ENCODE results near the gene PTH1R.
A peak's percentile ranks its signal among the peaks of the same experiment; 100 is the strongest.

PTH1R gene

DNA sequence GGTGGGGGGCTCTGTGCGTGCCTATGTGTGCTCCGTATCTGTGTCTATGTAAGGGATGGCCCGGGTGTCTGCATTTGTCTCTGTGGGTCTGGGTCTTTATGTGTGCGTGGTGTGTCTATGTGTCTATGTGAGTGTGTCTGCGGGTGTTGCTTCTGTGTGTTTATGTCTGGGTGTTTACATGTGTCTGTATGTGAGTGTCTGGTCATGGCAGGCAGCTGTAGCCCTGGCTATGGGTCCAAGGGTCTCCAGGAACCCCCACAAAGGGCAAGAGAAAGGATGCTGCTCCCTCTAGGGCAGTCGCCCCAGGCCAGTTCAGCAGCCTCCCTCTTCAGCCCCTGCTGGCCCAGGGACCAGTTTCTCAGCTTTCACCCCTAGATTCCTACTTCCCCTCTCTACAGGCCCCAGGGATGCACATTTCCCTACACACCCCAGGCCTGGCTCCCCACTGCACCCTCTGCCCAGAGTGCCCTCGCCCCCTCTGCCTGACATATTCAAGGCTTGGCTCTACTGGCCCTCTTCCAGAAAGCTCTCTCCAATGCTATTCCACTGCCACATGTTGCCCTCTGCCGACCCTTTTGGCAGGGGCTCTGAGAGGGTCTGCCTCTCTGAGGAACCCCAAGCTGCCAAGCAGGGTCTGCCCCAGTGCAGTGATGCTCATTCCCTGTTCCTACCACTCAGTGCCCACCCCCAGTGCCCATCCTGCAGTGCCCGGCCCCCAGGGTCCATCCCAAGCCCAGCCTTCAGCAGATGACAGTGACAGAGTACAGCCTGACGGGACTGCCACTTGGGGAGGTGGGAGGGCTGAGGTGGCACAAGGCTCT lies 13.2 kb upstream of the PTH1R start:
- no peak for DNase-seq (ENCODE audit: low read depth in 2 of 2)

DNA sequence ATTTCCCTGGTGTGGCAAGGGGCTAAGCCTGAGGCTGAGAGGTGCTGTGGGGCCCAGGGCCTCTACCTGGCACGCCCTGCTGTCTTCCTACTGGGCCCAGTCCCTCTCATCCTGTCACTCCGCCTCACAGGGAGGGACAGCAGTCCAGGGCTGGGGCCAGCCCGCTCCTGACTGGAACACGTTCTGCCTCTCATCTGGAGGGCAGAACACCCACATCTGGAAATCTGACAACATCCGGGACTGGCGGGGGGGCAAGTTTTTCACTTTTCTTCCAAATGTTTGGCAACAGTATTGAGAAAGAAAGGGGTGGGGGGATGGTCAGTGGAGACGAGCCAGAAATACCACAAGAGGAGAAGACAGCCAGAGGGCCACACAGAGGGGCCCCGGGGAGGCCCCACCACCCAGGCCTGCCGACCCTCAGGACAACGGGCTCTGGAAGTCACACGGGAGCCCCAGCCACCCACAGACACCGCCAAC lies 12.5 kb upstream of the PTH1R start:
- no peak for DNase-seq (ENCODE audit: low read depth in 2 of 2)

DNA sequence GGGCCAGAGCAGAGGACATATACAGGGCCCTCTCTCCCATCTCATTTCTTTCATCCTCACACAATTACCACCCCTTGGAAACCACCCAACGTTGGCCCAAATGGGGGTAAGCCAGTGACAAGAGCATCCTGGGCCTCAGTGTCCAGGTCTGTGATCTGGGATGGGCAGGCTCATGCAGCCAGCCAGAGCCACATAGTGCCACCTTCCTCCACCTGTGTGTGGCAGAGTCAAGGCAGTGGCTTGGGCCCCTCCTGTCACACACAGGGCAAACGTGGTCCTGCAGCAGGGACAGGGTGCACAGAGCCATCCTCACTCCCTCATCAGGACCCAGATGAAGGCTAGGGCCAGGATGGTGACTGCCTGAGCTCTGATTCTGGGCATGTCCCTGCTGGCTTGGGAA lies 12.0 kb upstream of the PTH1R start:
- no peak for DNase-seq (ENCODE audit: low read depth in 2 of 2)

DNA sequence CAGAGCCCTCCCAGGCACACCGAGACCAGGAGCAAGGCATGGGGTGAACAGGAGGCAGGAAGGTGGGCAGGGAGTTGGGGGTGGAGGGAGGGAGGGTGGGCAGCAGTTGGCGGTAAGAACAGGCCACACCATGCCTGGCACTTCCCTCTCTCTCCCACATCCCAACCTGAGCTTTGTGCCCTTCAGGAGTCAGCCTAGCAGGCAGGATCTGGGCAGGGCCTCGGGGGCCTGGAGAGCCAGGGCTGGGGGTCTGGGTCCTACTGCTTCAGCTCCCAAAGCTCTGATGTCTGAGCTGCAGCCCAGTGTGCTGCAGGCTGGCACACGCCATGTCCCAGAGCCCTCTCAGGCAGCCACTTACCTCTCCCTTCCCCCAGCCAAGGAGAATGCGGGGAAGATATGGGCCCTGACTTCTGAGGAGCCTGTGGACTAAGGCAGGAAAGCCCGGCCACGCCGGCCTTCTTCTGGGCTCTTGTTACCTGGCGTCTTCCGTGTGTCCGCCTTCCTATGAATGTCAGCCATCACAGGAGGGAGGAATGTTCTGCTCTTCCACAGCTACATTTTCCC lies 11.4 kb upstream of the PTH1R start:
- DNase-seq (ENCODE audit: low read depth in 2 of 2), result no peak

DNA sequence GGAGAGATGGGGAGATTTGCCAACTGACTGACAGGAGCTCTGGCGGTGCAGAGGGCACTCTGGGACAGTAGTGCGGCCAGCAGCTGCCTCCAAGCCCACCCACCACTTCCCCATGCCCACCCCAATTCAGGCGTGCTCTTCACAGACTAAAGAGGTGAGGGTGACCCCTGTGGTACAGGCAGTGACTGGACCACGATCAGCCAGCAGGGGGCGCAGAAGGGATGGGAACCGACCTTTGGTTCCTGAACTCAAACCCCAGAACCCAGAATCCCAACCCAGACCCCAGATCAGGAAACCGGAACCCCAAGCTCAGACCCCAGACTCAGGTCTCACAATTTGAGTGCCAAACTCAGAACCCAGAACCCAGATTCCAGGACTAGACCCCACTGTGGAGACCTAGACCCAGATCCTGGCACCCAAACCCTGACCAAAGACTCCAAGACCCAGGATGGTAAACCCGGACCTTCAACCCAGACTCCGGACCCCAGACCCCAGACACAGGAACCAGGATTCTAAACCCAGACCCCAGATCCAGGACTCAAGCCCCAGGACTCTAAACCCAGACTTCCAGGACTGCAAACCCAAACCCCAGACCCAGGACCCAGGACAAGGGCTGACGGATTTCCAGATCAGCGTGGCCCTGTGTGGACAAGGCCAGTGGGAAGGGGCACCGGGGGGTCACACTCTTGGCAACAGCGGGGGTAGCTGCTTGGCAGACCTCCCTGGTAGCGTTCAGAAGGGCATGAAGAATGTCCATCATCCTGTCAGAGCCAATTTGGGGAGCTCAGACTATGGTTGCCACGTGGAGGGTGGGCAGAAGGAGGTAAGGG lies 10.6 kb upstream of the PTH1R start:
- peak; percentile 67 to 86 for DNase-seq (ENCODE audit: low read depth in 2 of 2)

DNA sequence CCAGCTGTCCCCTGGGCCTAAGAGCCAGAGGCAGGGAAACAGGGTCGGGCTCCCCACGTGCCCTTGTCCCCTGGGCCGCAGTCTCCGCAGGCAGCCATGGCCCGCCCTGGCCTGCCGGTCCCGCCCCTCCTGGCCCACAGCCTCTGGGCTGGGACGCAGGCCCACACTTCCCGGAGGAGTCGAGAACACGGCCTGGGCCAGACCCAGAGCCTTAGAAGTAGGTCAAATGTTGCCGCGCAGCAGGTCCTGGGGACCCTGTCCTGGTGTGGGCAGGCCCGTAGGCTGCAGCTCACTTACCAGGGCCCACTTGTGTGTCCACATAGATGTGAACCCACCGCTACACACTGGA lies 10.0 kb upstream of the PTH1R start:
- DNase-seq (ENCODE audit: low read depth in 2 of 2), result no peak

DNA sequence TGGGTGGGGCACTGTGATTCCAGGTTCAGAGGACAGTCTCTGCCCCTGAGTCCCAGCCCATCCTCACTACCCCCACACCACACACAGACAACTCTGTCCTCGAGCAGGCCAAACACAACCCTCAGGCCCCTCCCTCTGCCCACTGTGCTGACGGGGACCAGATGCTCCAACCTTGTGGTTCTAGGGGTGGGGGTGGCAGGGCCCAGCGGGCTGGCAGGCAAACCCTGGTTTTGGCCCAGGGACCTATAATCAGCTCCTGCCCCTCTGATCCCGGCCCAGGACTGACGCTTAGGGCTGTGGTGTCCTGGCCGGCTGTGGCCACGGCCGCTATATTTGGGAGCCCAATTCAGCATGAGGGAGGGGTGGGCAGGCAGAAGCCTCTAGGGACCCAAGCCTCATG lies 9.2 kb upstream of the PTH1R start:
- DNase-seq (ENCODE audit: low read depth in 2 of 2), result no peak

DNA sequence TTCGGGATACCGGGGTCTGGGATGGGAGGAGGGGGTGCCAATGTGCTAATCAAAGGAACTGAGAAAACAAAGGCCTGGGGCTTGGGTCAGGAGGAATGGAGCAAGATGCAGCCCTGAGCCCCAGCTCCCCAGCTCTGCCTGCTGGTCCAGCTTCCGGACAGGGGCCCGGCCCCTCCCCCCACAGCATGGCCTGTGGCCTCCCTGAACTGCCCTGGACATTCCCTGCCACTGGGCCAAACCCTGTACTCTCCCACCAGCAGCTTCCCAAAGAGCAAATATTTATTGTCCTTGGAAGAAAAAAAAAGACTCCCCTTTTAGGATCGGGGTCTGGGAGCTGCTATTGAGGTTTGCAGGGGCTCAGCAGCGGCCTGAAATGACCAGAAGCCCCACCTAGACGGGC lies 8.6 kb upstream of the PTH1R start:
- DNase-seq (ENCODE audit: low read depth in 2 of 2), result no peak

DNA sequence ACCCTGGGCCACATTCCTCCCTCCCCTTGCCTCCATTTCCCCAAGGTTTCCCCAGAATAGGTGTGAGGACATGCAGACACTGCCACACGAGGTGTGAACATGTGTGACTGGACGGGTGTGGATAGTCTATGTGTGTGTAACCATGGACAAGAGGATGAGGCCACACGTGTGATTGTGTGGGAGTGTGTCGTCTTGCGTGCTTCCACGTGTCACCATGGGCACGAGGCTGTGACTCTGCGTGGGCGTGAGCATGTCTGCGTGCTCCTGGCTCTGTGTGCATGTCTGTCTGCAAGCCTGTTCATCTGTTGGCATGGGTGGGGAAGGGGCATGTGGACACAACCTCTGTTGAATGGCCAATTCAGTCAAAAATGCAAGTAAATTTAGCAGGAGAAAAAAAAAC lies 8.1 kb upstream of the PTH1R start:
- no peak for DNase-seq (ENCODE audit: low read depth in 2 of 2)

DNA sequence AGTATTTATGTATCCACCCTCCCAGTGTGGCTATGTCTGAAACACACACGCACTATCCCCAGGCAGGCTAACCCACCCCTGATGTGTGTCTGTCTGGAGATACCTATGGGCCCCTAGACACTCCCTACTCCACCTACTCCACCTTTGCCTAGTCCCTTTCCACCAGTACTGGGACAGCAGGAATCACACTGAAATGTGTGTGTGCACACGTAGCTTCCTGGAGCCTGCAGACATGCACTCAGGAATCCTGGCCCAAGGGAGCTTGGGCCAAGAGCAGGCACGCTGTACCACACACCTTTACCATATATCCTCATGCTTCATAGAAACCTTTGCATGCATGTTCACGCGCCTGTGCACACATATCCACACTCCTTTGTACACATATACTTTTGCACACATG lies 6.9 kb upstream of the PTH1R start:
- DNase-seq (ENCODE audit: low read depth in 2 of 2), result no peak

DNA sequence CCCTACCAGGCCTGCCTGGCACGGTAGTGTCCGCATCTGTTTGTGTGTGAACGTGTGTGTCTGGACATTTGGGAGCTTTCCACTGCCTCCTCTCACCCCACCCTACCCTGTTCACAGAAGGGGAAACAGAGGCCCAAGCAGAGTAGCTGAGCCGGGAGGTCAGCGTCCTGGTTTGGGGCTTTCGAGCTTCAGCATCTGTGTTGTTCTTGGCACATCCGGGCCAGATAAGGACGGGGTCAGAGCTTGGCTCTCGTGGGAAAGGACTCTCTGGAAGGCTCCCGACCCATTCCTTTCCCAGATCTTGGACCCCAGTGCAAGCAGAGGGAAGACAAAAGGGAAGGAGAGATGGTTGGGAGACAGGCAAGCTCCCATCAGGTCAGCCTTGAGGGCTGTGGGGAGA lies 6.3 kb upstream of the PTH1R start:
- no peak for DNase-seq (ENCODE audit: low read depth in 2 of 2)

DNA sequence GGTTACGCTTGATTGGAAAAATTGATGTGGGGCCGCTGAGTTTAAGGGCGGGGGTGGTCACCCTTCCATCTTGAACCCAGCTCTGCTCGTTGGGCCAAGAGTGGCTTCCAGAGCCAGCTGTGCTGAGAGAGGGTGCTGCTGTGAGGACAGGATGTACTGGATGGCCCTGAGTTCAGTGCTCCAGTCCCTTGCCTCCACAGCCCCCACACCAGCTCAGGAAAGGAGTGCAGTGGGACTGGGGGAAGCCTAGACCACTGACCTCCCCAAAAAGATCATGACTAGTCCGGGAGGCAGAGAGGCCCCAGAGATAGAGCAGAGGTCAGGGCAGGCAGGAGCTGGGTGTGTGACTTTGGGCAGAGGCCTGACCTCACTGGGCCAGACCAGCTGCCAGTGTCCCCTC lies 4.0 kb upstream of the PTH1R start:
- no peak for DNase-seq (ENCODE audit: low read depth in 2 of 2)

DNA sequence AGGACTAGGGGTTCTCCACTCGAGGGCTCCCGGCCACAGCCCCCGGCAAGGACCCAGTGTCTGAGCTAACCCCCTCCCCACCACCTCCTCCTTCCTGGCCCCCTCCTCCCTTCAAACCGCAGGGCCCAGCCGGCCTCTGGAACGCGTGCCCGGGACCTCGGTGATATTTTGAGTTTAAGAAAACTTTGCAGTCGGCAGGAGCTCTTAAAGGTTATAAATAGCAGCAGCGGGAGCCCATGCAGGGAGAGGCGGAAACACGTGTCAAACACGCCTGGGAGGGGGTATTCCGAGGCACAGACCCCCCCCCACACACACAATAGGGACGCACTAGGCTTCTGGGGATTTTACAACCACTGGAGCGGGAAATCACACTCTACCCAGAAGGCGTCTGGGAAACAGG lies 3.1 kb upstream of the PTH1R start:
- DNase-seq (ENCODE audit: low read depth in 2 of 2), result no peak

DNA sequence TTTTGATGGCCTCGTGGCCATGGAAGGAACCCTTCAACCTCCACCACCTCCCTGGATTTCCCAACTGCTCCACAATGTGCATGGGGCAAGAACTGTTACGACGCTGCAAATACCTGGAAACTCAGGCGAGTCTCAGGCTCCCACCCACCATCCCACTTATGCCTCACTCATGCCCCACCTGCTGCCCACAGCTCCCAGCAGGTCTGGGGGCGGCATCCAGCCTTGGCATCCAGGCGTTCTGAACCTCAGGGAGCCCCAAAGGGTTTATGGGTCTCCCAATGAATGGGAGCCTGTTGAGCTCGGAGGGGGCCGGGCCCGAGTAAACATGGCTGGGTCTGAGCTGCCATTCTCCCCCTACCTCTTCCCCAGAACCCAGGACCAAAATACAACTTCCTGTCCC lies 2.0 kb upstream of the PTH1R start:
- no peak for DNase-seq (ENCODE audit: low read depth in 2 of 2)

DNA sequence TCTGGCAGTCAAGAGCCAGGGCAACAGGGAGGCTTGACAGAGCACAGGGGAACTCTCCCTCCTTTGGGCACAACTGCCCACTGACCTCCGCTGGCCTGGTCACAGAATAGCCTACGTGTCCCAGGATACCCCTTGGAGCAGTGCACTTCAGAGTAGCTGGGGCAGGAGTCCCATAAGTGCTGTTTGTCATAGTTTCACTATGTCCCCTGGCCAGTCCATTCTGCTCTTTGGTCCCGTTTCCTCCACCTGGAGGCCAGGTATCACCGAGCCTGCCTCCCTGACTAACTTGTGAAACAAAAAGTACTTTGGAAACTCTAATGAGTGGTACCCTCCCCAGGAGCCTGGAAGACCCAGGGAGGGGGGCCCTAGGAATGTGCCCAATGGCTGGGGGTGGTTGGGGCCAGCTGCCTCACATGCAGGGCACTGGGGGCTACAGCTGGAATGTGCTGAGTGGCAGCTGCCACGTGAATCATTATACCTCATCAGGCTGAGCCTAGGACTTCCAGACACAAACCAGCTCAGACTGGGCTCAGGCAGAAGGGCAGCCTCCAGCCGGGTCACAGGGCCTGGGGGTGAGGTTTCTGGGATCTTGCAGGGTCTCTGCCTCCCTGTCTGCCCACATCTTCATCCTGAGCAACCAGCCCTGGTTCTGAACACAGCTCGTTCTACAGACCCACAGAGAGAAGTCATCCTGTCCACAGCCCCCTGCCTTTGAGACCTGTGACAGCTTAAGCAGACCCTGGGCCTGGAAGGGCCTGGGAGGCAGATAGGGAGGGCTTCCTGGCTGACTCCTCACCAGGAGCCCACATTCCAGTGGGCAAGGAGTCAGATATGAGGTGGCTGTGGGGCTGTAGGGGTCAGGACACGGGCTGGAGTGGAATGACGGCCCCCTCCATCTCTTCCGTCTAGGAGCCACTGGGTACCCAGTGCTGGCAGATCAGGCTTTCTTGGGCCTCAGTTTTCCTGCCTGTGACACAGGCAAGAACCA lies 914 bp upstream of the PTH1R start:
- DNase-seq (ENCODE audit: low read depth in 2 of 2), result no peak

DNA sequence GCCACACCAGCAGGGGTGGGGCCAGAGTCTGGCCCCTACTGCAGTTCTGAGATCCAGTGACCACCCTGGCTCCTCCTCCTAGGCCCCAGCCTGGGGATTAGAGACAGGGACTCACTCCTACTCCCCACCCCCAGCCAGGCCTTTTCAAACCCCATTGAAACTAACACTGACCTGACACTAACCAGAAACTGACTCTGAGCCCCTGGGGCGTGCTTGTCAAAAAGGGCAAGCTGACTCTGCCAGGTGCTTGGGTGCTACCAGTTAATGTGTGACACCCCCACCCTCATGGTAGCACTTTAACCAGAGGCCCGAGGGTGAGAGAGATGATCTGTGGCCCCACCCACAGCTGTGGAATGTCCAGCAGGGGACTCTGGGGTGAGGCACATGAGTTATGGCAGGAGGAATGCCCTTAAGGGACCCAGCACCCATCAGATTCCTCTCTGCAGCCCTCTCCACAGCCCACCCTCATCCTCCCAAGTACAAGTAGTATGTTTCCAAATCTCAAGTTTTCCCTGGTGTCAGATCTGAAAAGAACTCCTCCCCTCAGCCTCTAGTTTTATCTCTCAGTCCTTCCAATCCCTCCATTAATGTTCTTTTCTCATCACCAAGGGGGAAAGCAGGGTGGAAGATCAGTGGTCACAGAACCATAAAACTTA lies 1.4 kb downstream of the PTH1R start:
- no peak for DNase-seq (ENCODE audit: low read depth in 2 of 2)

DNA sequence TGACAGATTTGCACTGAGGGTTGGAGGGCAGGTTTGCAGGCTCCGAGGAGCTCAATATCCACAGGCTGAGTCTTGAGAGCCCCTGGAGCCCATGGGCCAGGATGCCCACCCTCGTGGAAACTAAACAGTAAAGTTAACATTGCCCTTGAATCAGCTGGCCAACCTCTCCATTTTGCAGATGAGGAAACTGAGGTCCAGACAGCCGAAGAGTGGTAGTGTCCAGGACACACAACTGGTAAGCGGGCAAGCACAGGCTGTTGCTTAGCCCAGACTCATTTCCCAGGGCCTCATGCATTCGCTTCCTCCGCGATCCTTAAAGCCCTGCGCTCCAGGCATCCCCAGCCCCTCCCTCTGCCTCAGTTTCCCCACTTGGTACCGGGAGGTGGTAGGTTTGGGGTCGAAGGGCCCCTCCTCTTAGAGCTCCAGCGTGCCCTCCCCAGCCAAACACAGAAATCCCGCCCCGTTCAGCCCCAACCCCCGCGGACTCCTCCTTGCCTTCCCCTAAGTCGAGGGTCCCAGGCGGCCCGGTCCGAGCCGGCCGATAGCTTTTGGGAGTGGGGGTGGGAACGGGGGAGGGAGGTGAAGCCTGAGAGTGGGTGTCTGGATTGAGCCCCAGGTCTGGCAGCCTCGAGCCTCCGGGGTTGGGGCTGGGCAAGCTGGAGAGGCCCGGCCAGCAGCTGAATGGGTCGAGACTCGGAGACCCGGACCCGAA lies 3.5 kb downstream of the PTH1R start:
- DNase-seq (ENCODE audit: low read depth in 2 of 2), result no peak

DNA sequence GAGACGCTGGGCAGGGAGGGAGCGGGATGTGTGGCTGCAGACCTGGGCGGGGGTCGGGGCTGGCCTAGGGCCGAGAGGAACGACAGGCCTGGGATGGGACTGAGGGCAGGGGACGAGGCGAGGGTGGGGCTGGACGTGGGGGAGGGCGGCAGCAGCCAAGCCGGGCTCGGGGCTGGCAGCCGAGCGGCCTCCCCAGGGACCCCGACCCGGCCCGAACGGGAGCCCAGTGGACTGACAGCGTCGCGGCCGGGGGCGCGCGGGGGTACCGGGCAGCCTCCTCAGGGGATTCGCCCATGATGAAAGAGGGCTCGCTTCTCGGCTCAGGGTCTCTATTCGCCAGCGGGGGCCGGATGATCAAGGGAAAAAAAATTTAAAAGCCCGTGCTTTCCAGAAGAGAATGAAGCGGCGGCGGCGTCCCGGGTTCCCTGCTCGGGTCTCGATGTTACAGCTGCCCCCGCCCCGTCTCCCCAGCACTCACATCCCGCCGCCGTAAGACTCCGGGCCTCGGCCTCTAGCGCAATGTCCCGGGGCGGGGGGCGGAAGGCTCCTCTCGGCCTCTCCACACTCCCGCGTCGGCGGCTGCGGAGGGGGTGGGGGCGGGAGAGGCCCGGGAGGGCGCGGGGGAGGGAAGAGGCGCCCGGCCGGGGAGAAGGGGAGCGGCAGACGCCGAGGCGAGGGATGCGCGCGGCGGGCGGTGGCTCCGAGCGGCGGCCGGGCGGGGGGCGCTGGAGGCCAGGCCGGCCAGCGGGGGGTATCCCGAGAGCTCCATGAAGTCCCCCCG lies 4.3 kb downstream of the PTH1R start:
- no peak for DNase-seq (ENCODE audit: low read depth in 2 of 2)

DNA sequence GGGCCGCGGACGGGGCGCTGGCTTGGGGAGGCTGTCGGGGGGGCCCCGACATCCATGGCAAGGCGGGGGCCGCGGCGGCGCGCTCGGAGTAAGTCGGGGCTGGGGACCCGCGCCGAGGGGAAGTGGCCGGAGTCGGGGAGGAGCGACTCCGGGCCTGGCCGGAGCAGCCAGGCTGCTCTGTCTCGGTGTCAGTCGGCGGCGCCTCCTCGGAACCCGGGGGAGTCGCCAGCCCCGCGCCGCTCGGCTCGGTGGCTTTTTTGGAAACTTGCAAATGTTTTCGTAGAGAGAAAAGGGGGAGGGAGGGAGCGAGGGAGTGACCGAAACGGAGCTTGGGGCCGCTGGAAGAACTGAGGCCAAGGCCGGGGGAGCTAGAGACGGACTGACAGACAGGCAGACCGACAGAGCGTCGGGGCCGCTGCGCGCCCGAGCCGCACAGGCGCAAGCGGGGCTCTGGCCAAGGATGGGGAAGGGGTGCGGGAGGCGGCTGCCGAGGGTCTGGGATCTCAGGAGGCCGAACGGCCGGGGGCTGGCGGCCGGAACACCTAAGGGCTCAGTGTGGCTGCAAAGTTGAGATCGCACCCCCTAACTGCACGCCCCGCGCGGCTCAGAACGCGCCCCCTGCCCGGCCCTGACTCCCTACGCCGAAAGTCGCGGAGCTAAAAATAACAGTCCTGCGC lies 5.0 kb downstream of the PTH1R start:
- DNase-seq (ENCODE audit: low read depth in 2 of 2), result no peak
